ENCODE results near the gene PARVA. TPM values are rescaled to one million over a fixed set of nuclear protein-coding genes. Genes with fewer than 3 reads are reported as not detected.

The PARVA gene
- total and polyA plus RNA-seq, 4 experiments from 2014 or later = 0.75 to 2.4 (median 1.4) TPM

DNA sequence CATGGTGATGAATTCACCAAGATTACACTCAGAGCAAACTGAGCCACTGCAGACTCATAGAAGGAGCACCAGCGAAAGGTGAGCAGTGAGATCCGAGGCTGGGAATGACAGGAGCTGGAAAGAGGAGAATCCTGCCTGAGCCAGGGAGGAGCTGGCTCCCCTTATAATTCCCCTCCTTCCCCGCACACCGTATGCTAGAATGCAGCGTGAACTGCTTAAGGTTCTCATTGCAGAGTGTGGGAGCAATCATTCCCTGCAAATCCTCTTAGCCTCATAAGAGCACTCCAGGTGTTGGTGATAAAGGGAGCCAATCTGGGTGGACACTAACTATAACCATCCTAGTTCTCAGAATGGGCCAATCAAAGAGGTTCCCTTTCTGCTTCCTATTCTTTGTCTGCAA is 169.3 kb downstream of the PARVA start:
- Mint-ChIP-seq H3K4me1 (no peaks in the 10 kb centered on the region), H3K36me3 (no peaks in the 10 kb centered on the region), H3K27ac (no peak overlapping the region), H3K9me3 (peaks cover 0 to 2% (median 0%) of the 10 kb centered on the region in 8 donors), H3K4me3 (no peak overlapping the region), H3K27me3 (peaks cover 12 to 15% of the 10 kb centered on the region in 2 donors)
- Histone ChIP-seq H3K36me3 (ENCODE audit: insufficient read depth, low read length) (no peaks in the 10 kb centered on the region), H3K27ac (ENCODE audit: low read depth, low read length) (no peak overlapping the region), H3K9me3 (ENCODE audit: control insufficient read depth in 1 of 2, low read length in 2 of 2) (no peaks in the 10 kb centered on the region), H3K4me1 (ENCODE audit: insufficient read depth, low read length) (no peaks in the 10 kb centered on the region), H3K27me3 (ENCODE audit: insufficient read depth, low read length) (no peaks in the 10 kb centered on the region), H3K4me3 (ENCODE audit: low read length in 2 of 2) (no peak overlapping the region)
- POLR2A ChIA-PET (ENCODE audit: partially characterized antibody) = no interaction called here
- CTCF ChIA-PET (ENCODE audit: partially characterized antibody) = no interaction called here
- intact Hi-C loops (cut with micrococcal nuclease) = no loop called here
- no peak for DNase-seq

DNA sequence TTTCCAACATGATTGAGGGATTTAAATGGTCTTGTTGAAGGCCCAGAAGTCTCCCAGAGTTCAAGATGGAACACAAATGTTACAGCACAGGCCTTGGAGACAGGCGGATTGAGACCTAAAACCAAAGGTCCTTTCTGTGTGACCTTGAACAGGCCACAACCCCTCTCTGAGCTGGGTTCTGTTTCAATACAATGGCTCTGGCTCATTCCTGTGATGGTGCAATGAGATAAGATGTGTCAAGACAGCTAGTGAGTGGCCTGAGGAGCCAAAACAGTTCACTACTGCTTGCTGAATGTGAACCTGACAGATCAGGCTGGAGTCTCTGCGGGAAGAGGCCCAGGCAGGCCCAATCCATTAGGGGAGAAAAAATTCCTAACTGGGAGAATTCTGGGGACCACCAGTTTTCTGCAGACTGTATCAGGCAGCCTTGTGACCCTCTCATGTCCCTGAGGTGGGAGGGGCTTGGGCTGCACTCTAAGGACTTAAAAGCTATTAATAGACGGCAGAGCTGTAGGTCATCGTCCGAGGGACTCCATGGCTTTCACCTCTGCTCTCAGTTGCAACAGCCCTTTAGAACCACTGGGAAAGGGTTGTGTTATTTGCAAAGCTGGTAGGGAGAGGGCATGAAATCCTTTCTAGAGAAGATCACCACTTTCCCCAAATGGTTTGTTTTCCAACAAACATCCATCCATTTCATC is 170.7 kb downstream of the PARVA start:
- Histone ChIP-seq H3K4me1 (ENCODE audit: insufficient read depth, low read length) (no peaks in the 10 kb centered on the region), H3K27me3 (ENCODE audit: insufficient read depth, low read length) (no peaks in the 10 kb centered on the region), H3K4me3 (ENCODE audit: low read length in 2 of 2) (no peak overlapping the region), H3K27ac (ENCODE audit: low read depth, low read length) (no peak overlapping the region), H3K36me3 (ENCODE audit: insufficient read depth, low read length) (no peaks in the 10 kb centered on the region), H3K9me3 (ENCODE audit: control insufficient read depth in 1 of 2, low read length in 2 of 2) (no peaks in the 10 kb centered on the region)
- ChIA-PET POLR2A (ENCODE audit: partially characterized antibody) (no interaction called here), CTCF (ENCODE audit: partially characterized antibody) (no interaction called here)
- Mint-ChIP-seq H3K27me3 (peaks cover 15 to 16% of the 10 kb centered on the region in 2 donors), H3K9me3 (peaks cover 0 to 2% (median 0%) of the 10 kb centered on the region in 8 donors), H3K4me3 (no peak overlapping the region), H3K4me1 (no peaks in the 10 kb centered on the region), H3K27ac (no peak overlapping the region), H3K36me3 (no peaks in the 10 kb centered on the region)
- DNase-seq = no peak
- intact Hi-C loops (cut with micrococcal nuclease) = no loop called here

DNA sequence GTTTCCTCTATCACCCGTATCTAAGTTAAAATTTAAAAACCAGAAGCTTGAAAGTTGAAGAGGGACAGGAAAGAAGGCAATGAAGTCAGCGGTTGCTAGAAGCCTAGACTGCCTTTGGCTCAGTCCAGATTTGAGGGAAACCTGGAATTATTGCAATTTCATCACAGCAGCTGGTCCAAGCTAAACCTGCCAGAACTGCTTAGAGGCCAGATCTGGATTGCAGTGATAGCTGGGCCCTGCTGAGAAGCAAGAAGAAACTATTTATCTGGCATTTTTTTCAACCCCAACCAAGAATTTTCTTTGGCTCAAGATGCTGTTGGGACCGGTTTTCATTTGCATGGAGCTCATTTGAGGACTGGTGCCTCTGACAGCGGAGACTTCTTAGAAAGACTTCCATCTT is 175.3 kb downstream of the PARVA start:
- CTCF ChIA-PET (ENCODE audit: partially characterized antibody) = no interaction called here
- POLR2A ChIA-PET (ENCODE audit: partially characterized antibody) = no interaction called here
- Histone ChIP-seq H3K4me1 (ENCODE audit: insufficient read depth, low read length) (no peaks in the 10 kb centered on the region), H3K9me3 (ENCODE audit: control insufficient read depth in 1 of 2, low read length in 2 of 2) (no peaks in the 10 kb centered on the region), H3K27me3 (ENCODE audit: insufficient read depth, low read length) (no peaks in the 10 kb centered on the region), H3K4me3 (ENCODE audit: low read length in 2 of 2) (no peak overlapping the region), H3K27ac (ENCODE audit: low read depth, low read length) (no peak overlapping the region), H3K36me3 (ENCODE audit: insufficient read depth, low read length) (no peaks in the 10 kb centered on the region)
- DNase-seq = no peak
- Mint-ChIP-seq H3K27ac (no peak overlapping the region), H3K36me3 (no peaks in the 10 kb centered on the region), H3K9me3 (peaks cover 0 to 10% (median 0%) of the 10 kb centered on the region in 8 donors), H3K4me1 (no peaks in the 10 kb centered on the region), H3K27me3 (peaks cover 15 to 17% of the 10 kb centered on the region in 2 donors), H3K4me3 (no peak overlapping the region)
- intact Hi-C loops (cut with micrococcal nuclease) = no loop called here

DNA sequence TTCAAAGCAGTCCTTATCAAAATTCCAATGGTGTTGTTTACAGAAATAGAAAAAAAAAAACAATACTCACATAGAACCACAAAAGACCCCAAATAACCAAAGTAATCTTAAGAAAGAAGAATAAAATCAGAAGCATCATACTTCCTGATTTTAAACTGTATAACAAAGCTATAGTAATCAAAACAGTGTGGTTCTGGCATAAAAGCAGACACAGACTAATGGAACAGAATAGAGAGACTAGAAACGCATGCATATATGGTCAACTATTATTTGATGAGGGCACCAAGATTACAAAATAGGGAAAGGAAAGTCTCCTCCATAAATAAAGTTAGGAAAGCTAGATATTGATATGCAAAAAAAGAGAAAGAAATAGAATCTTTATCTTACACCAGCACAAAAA is 176.8 kb downstream of the PARVA start:
- Mint-ChIP-seq H3K36me3 (no peaks in the 10 kb centered on the region), H3K27me3 (peaks cover 14 to 15% of the 10 kb centered on the region in 2 donors), H3K27ac (no peak overlapping the region), H3K4me3 (no peak overlapping the region), H3K4me1 (no peaks in the 10 kb centered on the region), H3K9me3 (peaks cover 0 to 10% (median 0%) of the 10 kb centered on the region in 8 donors)
- POLR2A ChIA-PET (ENCODE audit: partially characterized antibody) = no interaction called here
- Histone ChIP-seq H3K27me3 (ENCODE audit: insufficient read depth, low read length) (no peaks in the 10 kb centered on the region), H3K4me1 (ENCODE audit: insufficient read depth, low read length) (no peaks in the 10 kb centered on the region), H3K27ac (ENCODE audit: low read depth, low read length) (no peak overlapping the region), H3K4me3 (ENCODE audit: low read length in 2 of 2) (no peak overlapping the region), H3K36me3 (ENCODE audit: insufficient read depth, low read length) (no peaks in the 10 kb centered on the region), H3K9me3 (ENCODE audit: control insufficient read depth in 1 of 2, low read length in 2 of 2) (no peaks in the 10 kb centered on the region)
- no peak for DNase-seq
- CTCF ChIA-PET (ENCODE audit: partially characterized antibody) = no interaction called here
- intact Hi-C loops (cut with micrococcal nuclease) = no loop called here

DNA sequence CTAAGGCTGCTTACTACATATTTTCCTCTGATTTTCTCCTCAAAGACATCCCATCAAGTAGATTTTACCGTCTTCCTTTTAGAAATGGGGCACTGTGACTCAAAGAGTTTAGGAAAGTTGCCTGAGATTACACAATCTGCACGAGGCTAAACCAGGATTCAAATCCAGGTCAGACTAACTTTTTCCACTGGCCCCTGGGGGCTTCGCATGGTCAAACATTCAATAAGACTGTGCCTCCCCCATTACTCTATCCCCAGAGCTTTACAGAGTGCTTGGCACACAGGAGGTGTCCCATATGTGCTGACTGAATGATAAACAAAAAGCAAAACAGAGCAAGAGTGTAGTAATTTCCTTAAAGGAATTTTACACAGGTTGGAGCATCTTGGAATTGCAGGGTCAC is 178.8 kb downstream of the PARVA start:
- H3K9me3 ChIP-seq (ENCODE audit: control insufficient read depth in 1 of 2, low read length in 2 of 2) = no peaks in the 10 kb centered on the region
- no peak overlapping the region for H3K27ac ChIP-seq (ENCODE audit: low read depth, low read length)
- DNase-seq = no peak
- H3K4me3 Mint-ChIP-seq = no peak overlapping the region
- H3K27me3 ChIP-seq (ENCODE audit: insufficient read depth, low read length) = no peaks in the 10 kb centered on the region
- H3K9me3 Mint-ChIP-seq = peaks cover 0 to 10% (median 0%) of the 10 kb centered on the region in 8 donors
- no peaks in the 10 kb centered on the region for H3K36me3 ChIP-seq (ENCODE audit: insufficient read depth, low read length)
- POLR2A ChIA-PET (ENCODE audit: partially characterized antibody) = no interaction called here
- H3K27ac Mint-ChIP-seq = no peak overlapping the region
- no peaks in the 10 kb centered on the region for H3K4me1 ChIP-seq (ENCODE audit: insufficient read depth, low read length)
- no peak overlapping the region for H3K4me3 ChIP-seq (ENCODE audit: low read length in 2 of 2)
- H3K27me3 Mint-ChIP-seq = peaks cover 9 to 18% of the 10 kb centered on the region in 2 donors
- H3K36me3 Mint-ChIP-seq = no peaks in the 10 kb centered on the region
- CTCF ChIA-PET (ENCODE audit: partially characterized antibody) = no interaction called here
- no peaks in the 10 kb centered on the region for H3K4me1 Mint-ChIP-seq
- intact Hi-C loops (cut with micrococcal nuclease) = no loop called here

DNA sequence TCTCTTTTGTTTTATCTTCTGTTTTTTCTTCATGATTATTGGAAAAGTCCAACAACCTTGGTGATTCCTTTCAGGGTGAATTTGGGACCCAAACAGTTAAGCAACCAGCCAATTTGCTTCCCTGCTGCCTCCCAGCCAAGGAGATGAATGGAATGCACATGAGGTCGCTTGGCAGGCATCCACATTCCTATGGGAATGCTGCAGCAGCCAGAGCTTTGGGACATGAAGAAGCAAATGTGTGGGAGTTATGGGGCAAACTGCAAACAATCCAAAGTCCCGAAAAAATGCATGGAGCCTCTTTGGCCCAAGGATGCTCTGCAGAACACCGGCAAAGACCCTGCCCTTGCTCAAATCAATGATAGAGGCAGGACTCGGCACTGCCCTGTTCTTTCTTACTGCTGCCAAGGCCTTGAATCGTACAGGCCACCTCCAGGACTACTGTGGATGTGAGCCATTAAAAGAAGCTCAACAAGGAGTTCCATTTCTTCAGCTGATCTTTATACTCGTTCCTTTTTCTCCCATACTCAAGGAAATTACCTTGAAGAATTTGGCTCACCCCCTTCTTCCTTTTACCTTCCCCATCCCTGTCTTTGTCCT is 179.5 kb downstream of the PARVA start:
- Mint-ChIP-seq H3K27me3 (peaks cover 4 to 18% of the 10 kb centered on the region in 2 donors), H3K9me3 (peaks cover 0 to 10% (median 0%) of the 10 kb centered on the region in 8 donors)
- POLR2A ChIA-PET (ENCODE audit: partially characterized antibody) = no interaction called here

DNA sequence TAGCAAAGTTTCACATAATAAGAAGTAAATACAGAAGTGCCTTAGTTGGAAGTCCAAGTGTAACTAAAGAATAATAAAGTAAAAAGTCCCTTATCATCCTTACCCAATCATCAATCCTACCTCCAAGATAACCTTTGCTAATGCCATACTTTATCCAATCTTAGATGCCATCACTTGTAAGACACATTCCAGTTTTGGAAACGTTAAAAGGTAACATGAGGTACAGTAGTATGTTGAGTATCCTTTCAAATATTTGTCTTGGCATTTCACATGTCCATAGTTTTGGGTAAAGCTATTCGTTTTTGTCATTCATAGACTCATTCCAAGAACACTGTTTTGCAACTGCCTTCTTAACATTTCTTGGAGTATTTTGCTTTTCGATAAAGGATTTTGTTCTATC is 181.6 kb downstream of the PARVA start:
- Mint-ChIP-seq H3K9me3 (peaks cover 0 to 7% (median 0%) of the 10 kb centered on the region in 8 donors), H3K27me3 (peaks cover 2 to 15% of the 10 kb centered on the region in 2 donors), H3K27ac (no peak overlapping the region), H3K4me3 (no peak overlapping the region), H3K4me1 (no peaks in the 10 kb centered on the region), H3K36me3 (no peaks in the 10 kb centered on the region)
- Histone ChIP-seq H3K27me3 (ENCODE audit: insufficient read depth, low read length) (no peaks in the 10 kb centered on the region), H3K4me3 (ENCODE audit: low read length in 2 of 2) (no peak overlapping the region), H3K36me3 (ENCODE audit: insufficient read depth, low read length) (no peaks in the 10 kb centered on the region), H3K27ac (ENCODE audit: low read depth, low read length) (no peak overlapping the region), H3K4me1 (ENCODE audit: insufficient read depth, low read length) (no peaks in the 10 kb centered on the region), H3K9me3 (ENCODE audit: control insufficient read depth in 1 of 2, low read length in 2 of 2) (no peaks in the 10 kb centered on the region)
- POLR2A ChIA-PET (ENCODE audit: partially characterized antibody) = no interaction called here
- no peak for DNase-seq
- CTCF ChIA-PET (ENCODE audit: partially characterized antibody) = interaction anchor here (1.7 kb wide), 1 partner anchor 228 kb away, joined by 5 read pairs; no protein-coding TSS in a partner anchor
- intact Hi-C loops (cut with micrococcal nuclease) = no loop called here

More for the DNA sequence above, 179.5 kb downstream of the PARVA start:
- Histone ChIP-seq H3K9me3 (ENCODE audit: control insufficient read depth in 1 of 2, low read length in 2 of 2) (no peaks in the 10 kb centered on the region), H3K4me3 (ENCODE audit: low read length in 2 of 2) (no peak overlapping the region), H3K4me1 (ENCODE audit: insufficient read depth, low read length) (no peaks in the 10 kb centered on the region), H3K27ac (ENCODE audit: low read depth, low read length) (no peak overlapping the region), H3K27me3 (ENCODE audit: insufficient read depth, low read length) (no peaks in the 10 kb centered on the region), H3K36me3 (ENCODE audit: insufficient read depth, low read length) (no peaks in the 10 kb centered on the region)
- Mint-ChIP-seq H3K27ac (no peak overlapping the region), H3K4me1 (no peaks in the 10 kb centered on the region), H3K4me3 (no peak overlapping the region), H3K36me3 (no peaks in the 10 kb centered on the region)
- CTCF ChIA-PET (ENCODE audit: partially characterized antibody) = no interaction called here
- no peak for DNase-seq
- intact Hi-C loops (cut with micrococcal nuclease) = no loop called here
